ENCODE measurements around the gene SLC5A4.

The SLC5A4 gene

DNA sequence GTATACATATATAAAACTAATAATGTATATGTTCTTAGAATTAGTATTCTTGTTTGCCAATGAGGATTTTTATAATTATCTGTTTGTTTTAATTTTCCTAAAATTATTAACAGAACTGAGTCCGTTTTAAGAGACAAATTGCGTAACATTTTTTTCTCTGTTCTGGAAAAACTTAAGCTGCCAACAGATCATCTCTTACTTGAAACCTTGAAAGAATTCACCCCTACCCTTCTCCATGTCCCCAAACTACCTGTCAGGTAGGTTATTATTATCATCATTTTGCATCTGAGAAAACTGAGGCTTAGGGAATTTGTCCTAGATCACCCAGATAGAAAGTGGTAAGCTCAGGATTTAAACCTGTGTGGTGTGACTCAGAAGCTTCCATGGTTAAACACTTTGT lies 14.7 kb downstream of the SLC5A4 start:
- H3K27me3 ChIP-seq (ENCODE audit: low read length): no peaks in the 10 kb centered on the region

DNA sequence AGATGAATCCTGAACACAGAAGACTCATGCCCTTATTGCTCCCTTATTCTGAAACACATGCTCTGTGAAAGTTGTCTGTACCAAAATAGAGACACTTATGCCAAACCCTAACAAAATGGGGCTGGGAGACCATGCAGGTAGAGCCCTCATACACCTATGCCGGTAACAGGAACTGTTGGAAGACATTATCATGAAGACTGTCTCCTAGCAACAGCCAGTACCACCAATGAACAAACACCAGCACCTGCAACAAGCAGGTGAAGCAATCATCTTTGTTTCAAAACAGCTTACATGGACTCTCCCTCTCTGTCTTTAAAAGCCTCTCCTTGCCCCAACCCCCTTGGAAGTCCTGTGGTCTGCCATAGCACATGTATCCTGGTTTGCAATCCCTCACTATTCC lies 17.2 kb downstream of the SLC5A4 start:
- Histone ChIP-seq H3F3A (ENCODE audit: insufficient read depth) (no peaks in the 10 kb centered on the region), H3K4me2 (ENCODE audit: low read depth, low read length, poor library complexity, severe bottlenecking) (no peak overlapping the region), H3K9me2 (replicated peaks; ENCODE audit: insufficient read depth, low read length) (no peaks in the 10 kb centered on the region), H3K9ac (ENCODE audit: low read length) (no peak overlapping the region), H4K20me1 (ENCODE audit: low read depth, low read length) (no peaks in the 10 kb centered on the region), H3K9me3 (ENCODE audit: insufficient read depth, low read length) (no peaks in the 10 kb centered on the region), H3K4me3 (ENCODE audit: insufficient read depth, low read length, poor library complexity, severe bottlenecking) (no peak overlapping the region), H3K27me3 (ENCODE audit: low read length) (no peaks in the 10 kb centered on the region), H3K79me2 (ENCODE audit: insufficient read depth, low read length) (no peaks in the 10 kb centered on the region), H2AFZ (ENCODE audit: low read depth, low read length, severe bottlenecking) (no peak overlapping the region), H3K27ac (ENCODE audit: low read depth, low read length) (no peak overlapping the region), H3K36me3 (ENCODE audit: low read length) (no peaks in the 10 kb centered on the region)
- TF ChIP-seq EZH2phosphoT487 (conservative IDR thresholded peaks at IDR 0.05; ENCODE audit: low read length): no peak
- TF ChIP-seq, protein P1, sequence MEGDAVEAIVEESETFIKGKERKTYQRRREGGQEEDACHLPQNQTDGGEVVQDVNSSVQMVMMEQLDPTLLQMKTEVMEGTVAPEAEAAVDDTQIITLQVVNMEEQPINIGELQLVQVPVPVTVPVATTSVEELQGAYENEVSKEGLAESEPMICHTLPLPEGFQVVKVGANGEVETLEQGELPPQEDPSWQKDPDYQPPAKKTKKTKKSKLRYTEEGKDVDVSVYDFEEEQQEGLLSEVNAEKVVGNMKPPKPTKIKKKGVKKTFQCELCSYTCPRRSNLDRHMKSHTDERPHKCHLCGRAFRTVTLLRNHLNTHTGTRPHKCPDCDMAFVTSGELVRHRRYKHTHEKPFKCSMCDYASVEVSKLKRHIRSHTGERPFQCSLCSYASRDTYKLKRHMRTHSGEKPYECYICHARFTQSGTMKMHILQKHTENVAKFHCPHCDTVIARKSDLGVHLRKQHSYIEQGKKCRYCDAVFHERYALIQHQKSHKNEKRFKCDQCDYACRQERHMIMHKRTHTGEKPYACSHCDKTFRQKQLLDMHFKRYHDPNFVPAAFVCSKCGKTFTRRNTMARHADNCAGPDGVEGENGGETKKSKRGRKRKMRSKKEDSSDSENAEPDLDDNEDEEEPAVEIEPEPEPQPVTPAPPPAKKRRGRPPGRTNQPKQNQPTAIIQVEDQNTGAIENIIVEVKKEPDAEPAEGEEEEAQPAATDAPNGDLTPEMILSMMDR (IDR thresholded peaks at IDR 0.05; ENCODE audit: insufficient read depth, low read length, poor library complexity, severe bottlenecking): no peak

More for the DNA sequence above, 14.7 kb downstream of the SLC5A4 start:
- no peaks in the 10 kb centered on the region for H3K9me3 ChIP-seq (ENCODE audit: insufficient read depth, low read length)
- no peaks in the 10 kb centered on the region for H4K20me1 ChIP-seq (ENCODE audit: low read depth, low read length)
- TF ChIP-seq, protein P1 (IDR thresholded peaks at IDR 0.05; ENCODE audit: insufficient read depth, low read length, poor library complexity, severe bottlenecking): no peak
- no peak for TF ChIP-seq EZH2phosphoT487 (conservative IDR thresholded peaks at IDR 0.05; ENCODE audit: low read length)
- H3K79me2 ChIP-seq (ENCODE audit: insufficient read depth, low read length): no peaks in the 10 kb centered on the region
- H3K9me2 ChIP-seq (replicated peaks; ENCODE audit: insufficient read depth, low read length): no peaks in the 10 kb centered on the region
- no peak overlapping the region for H3K4me3 ChIP-seq (ENCODE audit: insufficient read depth, low read length, poor library complexity, severe bottlenecking)
- no peak overlapping the region for H2AFZ ChIP-seq (ENCODE audit: low read depth, low read length, severe bottlenecking)
- H3K27ac ChIP-seq (ENCODE audit: low read depth, low read length): no peak overlapping the region
- H3K36me3 ChIP-seq (ENCODE audit: low read length): no peaks in the 10 kb centered on the region
- no peak overlapping the region for H3K4me2 ChIP-seq (ENCODE audit: low read depth, low read length, poor library complexity, severe bottlenecking)
- no peaks in the 10 kb centered on the region for H3F3A ChIP-seq (ENCODE audit: insufficient read depth)
- no peak overlapping the region for H3K9ac ChIP-seq (ENCODE audit: low read length)

DNA sequence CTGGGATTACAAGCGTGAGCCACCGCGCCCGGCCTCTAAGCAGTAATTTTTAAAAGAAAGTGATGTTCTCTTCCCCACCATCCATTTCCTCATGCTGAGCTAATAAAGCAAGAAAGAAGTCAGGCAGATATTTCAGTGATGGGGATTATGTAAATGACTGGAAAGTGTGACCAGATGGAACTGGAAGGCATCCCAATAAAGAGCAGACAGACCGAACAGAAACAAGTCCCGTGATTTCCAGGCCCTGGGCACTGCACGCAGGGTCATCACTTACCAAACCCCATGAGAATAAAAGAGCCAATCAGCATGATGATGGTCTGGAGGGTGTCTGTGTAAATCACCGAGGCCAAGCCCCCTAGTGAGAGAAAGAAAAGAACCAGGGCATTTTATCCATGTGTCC lies 18.2 kb downstream of the SLC5A4 start:
- Histone ChIP-seq H3K4me3 (ENCODE audit: insufficient read depth, low read length, poor library complexity, severe bottlenecking) (no peak overlapping the region), H3K27ac (ENCODE audit: low read depth, low read length) (no peak overlapping the region), H2AFZ (ENCODE audit: low read depth, low read length, severe bottlenecking) (no peak overlapping the region), H3K36me3 (ENCODE audit: low read length) (no peaks in the 10 kb centered on the region), H3K9ac (ENCODE audit: low read length) (no peak overlapping the region), H3K9me3 (ENCODE audit: insufficient read depth, low read length) (no peaks in the 10 kb centered on the region), H4K20me1 (ENCODE audit: low read depth, low read length) (no peaks in the 10 kb centered on the region), H3K4me2 (ENCODE audit: low read depth, low read length, poor library complexity, severe bottlenecking) (no peak overlapping the region), H3K79me2 (ENCODE audit: insufficient read depth, low read length) (no peaks in the 10 kb centered on the region), H3K27me3 (ENCODE audit: low read length) (no peaks in the 10 kb centered on the region), H3F3A (ENCODE audit: insufficient read depth) (no peaks in the 10 kb centered on the region), H3K9me2 (replicated peaks; ENCODE audit: insufficient read depth, low read length) (no peaks in the 10 kb centered on the region)
- no peak for TF ChIP-seq EZH2phosphoT487 (conservative IDR thresholded peaks at IDR 0.05; ENCODE audit: low read length)
- TF ChIP-seq, protein P1 (IDR thresholded peaks at IDR 0.05; ENCODE audit: insufficient read depth, low read length, poor library complexity, severe bottlenecking): no peak

All from SU-DHL-6 (cell line).